Small intestine (tissue), 7 donors: ENCODE measurements around the gene TMEM62. TPM values are rescaled to one million over a fixed set of nuclear protein-coding genes. Genes with fewer than 3 reads are reported as not detected.
"Not testable (repeated sequence)": the region's sequence is repeated elsewhere in the genome, so short reads cannot be mapped to it uniquely, and the experiment has no call there.

ENCODE experiments used
- DNase-seq, 2 donors: peaks; one replicate each; pipeline versions ENCODE4 v3.0.0 to v3.0.0-alpha.2; 2013
- FAIRE-seq: peaks from 2 replicates; lab custom pipeline; 2012; peaks lifted over from hg19 to GRCh38; lab: Jason Lieb, UNC
- H3K27ac ChIP-seq, 3 donors: one replicate each; pipeline ENCODE4 v1.5.1; 2013; ENCODE audit warnings: low read length in 2 of 3, mild to moderate bottlenecking in 2 of 3, control low read depth in 1 of 3, inconsistent platforms in 1 of 3, low read depth in 1 of 3, moderate library complexity in 1 of 3
- H3K27me3 ChIP-seq, 3 donors: one replicate each; pipeline ENCODE4 v1.6.1; 2013; ENCODE audit warnings: low read length in 3 of 3, inconsistent platforms in 1 of 3; ENCODE audit not compliant: control insufficient read depth in 3 of 3, insufficient read depth in 3 of 3
- H3K36me3 ChIP-seq, 3 donors: one replicate each; pipeline ENCODE4 v1.6.1; 2013; ENCODE audit warnings: low read length in 3 of 3, inconsistent platforms in 1 of 3, low read depth in 1 of 3, mild to moderate bottlenecking in 1 of 3, moderate library complexity in 1 of 3; ENCODE audit not compliant: control insufficient read depth in 3 of 3, insufficient read depth in 2 of 3
- H3K4me1 ChIP-seq, 3 donors: one replicate each; pipeline ENCODE4 v1.6.1; 2013; ENCODE audit warnings: low read length in 2 of 3, inconsistent platforms in 1 of 3, low read depth in 1 of 3, mild to moderate bottlenecking in 1 of 3, moderate library complexity in 1 of 3; ENCODE audit not compliant: control insufficient read depth in 3 of 3, insufficient read depth in 2 of 3
- H3K4me3 ChIP-seq, 3 donors: one replicate each; pipeline ENCODE4 v1.5.1; 2013; ENCODE audit warnings: low read length in 3 of 3, control low read depth in 1 of 3, inconsistent platforms in 1 of 3, low read depth in 1 of 3, mild to moderate bottlenecking in 1 of 3, moderate library complexity in 1 of 3
- H3K9me3 ChIP-seq, 2 donors: one replicate each; pipeline ENCODE4 v1.6.1; 2013; ENCODE audit warnings: low read depth in 1 of 2, low read length in 1 of 2; ENCODE audit not compliant: control insufficient read depth in 2 of 2, insufficient read depth in 1 of 2
- WGBS, 3 donors: extraction: QIAGEN DNeasy Blood & Tissue Kit; methylation state at CpG; one replicate each; pipeline ENCODE4 v1.1.7; 2013; 5-methylcytosine and 5-hydroxymethylcytosine counted together
- polyA plus RNA-seq, 4 donors: library from polyadenylated mRNA; stranded (reverse) in 3 of 4; unstranded in 1 of 4; fragments of 200-250 nt in 3 of 4; fragments of 120-200 nt in 1 of 4; gene quantifications; one replicate each; pipeline versions ENCODE4 v1.2.1 to v1.2.3, GENCODE V29; 2013
- donor health status: healthy with polysubstance abuse.
- donor health status: control.
- donor health status: control.
- donor health status: Bipolar disorder and iron deficiency.
- donor health status: healthy.

The TMEM62 gene
- polyA plus RNA-seq, 4 donors, result 21.3 to 36.6 (median 30.3) TPM

- FAIRE-seq (no peak), DNase-seq (no peak)
- no peak overlapping the region for H3K4me3 ChIP-seq
- peaks cover 0 to 3% (median 1%) of the 10 kb centered on the region in 3 donors for H3K27me3 ChIP-seq
- WGBS, 3 donors, result 70 to 85% (median 79%) methylated on average over 7 of the region's 7 CpGs
- H3K36me3 ChIP-seq, result no peaks in the 10 kb centered on the region
- H3K9me3 ChIP-seq, result no peaks in the 10 kb centered on the region
- H3K27ac ChIP-seq, result no peak overlapping the region
- H3K4me1 ChIP-seq, result no peaks in the 10 kb centered on the region
Measured at GRCh38 chr15:43215961-43216360, 82.6 kb downstream of the TMEM62 start.

GRCh38 chr15:43218908-43219706 lies 85.7 kb downstream of the TMEM62 start:
- DNase-seq, result peak in 1 of 2 donors; percentile 10
- no peaks in the 10 kb centered on the region for H3K9me3 ChIP-seq
- WGBS, 3 donors, result 51 to 62% (median 61%) methylated on average over 13 of the region's 13 CpGs
- no peak for FAIRE-seq
- no peak overlapping the region for H3K27ac ChIP-seq
- no peaks in the 10 kb centered on the region for H3K4me1 ChIP-seq
- H3K36me3 ChIP-seq, result no peaks in the 10 kb centered on the region
- H3K4me3 ChIP-seq, result no peak overlapping the region
- peaks cover 0 to 3% (median 1%) of the 10 kb centered on the region in 3 donors for H3K27me3 ChIP-seq

- WGBS, 3 donors, result 78 to 86% (median 84%) methylated on average over 16 of the region's 16 CpGs
- FAIRE-seq (no peak), DNase-seq (no peak)
- Histone ChIP-seq H3K4me3 (no peak overlapping the region), H3K36me3 (no peaks in the 10 kb centered on the region), H3K27me3 (peaks cover 0 to 3% (median 1%) of the 10 kb centered on the region in 3 donors), H3K27ac (no peak overlapping the region), H3K9me3 (no peaks in the 10 kb centered on the region), H3K4me1 (no peaks in the 10 kb centered on the region)
Measured at GRCh38 chr15:43219929-43220928, 86.8 kb downstream of the TMEM62 start.

- FAIRE-seq, result no peak
- no peaks in the 10 kb centered on the region for H3K9me3 ChIP-seq
- no peak within 1 kb of the TSS for H3K4me3 ChIP-seq
- H3K36me3 ChIP-seq, result no peaks in the 10 kb centered on the region
- DNase-seq, result no peak
- 32 to 64% (median 43%) methylated on average over 3 of the region's 3 CpGs for WGBS, 3 donors
- no peak within 1 kb of the TSS for H3K27ac ChIP-seq
- no peaks in the 10 kb centered on the region for H3K4me1 ChIP-seq
- H3K27me3 ChIP-seq, result peaks cover 0 to 3% (median 1%) of the 10 kb centered on the region in 3 donors
Measured at GRCh38 chr15:43220991-43221403, 87.6 kb downstream of the TMEM62 start, which contains the start of gene EPB42. Gene EPB42 (minus strand): TSS chr15:43221018. CDS start chr15:43220825, 193 bp downstream.

- 12 to 60% (median 25%) methylated on average over 1 of the region's 1 CpG for WGBS, 3 donors
- H3K27ac ChIP-seq, result no peak overlapping the region
- FAIRE-seq (no peak), DNase-seq (no peak)
- no peaks in the 10 kb centered on the region for H3K4me1 ChIP-seq
- H3K4me3 ChIP-seq, result no peak overlapping the region
- no peaks in the 10 kb centered on the region for H3K9me3 ChIP-seq
- H3K27me3 ChIP-seq, result peaks cover 0 to 3% (median 1%) of the 10 kb centered on the region in 3 donors
- no peaks in the 10 kb centered on the region for H3K36me3 ChIP-seq
Measured at GRCh38 chr15:43221422-43221821, 88.0 kb downstream of the TMEM62 start.

GRCh38 chr15:43225201-43225949 lies 92.0 kb downstream of the TMEM62 start:
- H3K27me3 ChIP-seq, result peaks cover 0 to 3% (median 0%) of the 10 kb centered on the region in 3 donors
- H3K9me3 ChIP-seq, result no peaks in the 10 kb centered on the region
- peak; percentile 55 to 58 for DNase-seq
- WGBS, 3 donors, result 43 to 48% (median 45%) methylated on average over 16 of the region's 16 CpGs
- FAIRE-seq, result no peak
- no peaks in the 10 kb centered on the region for H3K36me3 ChIP-seq
- H3K4me3 ChIP-seq, result no peak overlapping the region
- no peak overlapping the region for H3K27ac ChIP-seq
- H3K4me1 ChIP-seq, result no peaks in the 10 kb centered on the region

GRCh38 chr15:43225950-43226255 lies 92.5 kb downstream of the TMEM62 start:
- 82 to 85% (median 84%) methylated on average over 12 of the region's 12 CpGs for WGBS, 3 donors
- not testable (repeated sequence) for H3K4me1 ChIP-seq, H3K9me3 ChIP-seq, H3K27ac ChIP-seq, DNase-seq, H3K4me3 ChIP-seq, H3K27me3 ChIP-seq, FAIRE-seq, H3K36me3 ChIP-seq
